Measurements from ENCODE around the gene ADARB1. TPM values are rescaled to one million over a fixed set of nuclear protein-coding genes. Genes with fewer than 3 reads are reported as not detected.

Gene ADARB1
- total and polyA plus RNA-seq, 2 of the 4 experiments (the other 2 are of a cell fraction) = 39.8 to 47.3 TPM

GRCh38 chr21:45182958-45183357 is 108.6 kb downstream of the ADARB1 start:
- Histone ChIP-seq H3K4me1 (ENCODE audit: control insufficient read depth, insufficient read depth, low read length) (no peaks in the 10 kb centered on the region; the same call in 1 of the 2 replicates), H3K4me2 (ENCODE audit: low read depth, low read length) (no peak overlapping the region)

More at GRCh38 chr21:45182958-45183357, 108.6 kb downstream of the ADARB1 start:
- no peak overlapping the region for H3K18ac ChIP-seq (ENCODE audit: low read depth, low read length)
- no peak for DNase-seq
- H3K4me3 ChIP-seq (ENCODE audit: insufficient read depth, low read depth, low read length) = no peak overlapping the region
- H3K79me1 ChIP-seq (ENCODE audit: low read depth in 1 of 2, low read length in 2 of 2) = peaks cover 26 to 49% of the 10 kb centered on the region in 2 experiments
- no peak overlapping the region for H2BK5ac ChIP-seq (ENCODE audit: low read depth, low read length, poor library complexity, severe bottlenecking)
- H3K4ac ChIP-seq (ENCODE audit: low read depth, low read length) = no peak overlapping the region
- no peak overlapping the region for H2AK9ac ChIP-seq (replicated peaks; ENCODE audit: low read depth, low read length, poor library complexity)
- BruUV-seq (replicated peaks) = no TSS peak
- no peak for TF ChIP-seq CEBPB (IDR thresholded peaks at IDR 0.05; ENCODE audit: low read depth, low read length)
- H3K27me3 ChIP-seq (ENCODE audit: control insufficient read depth, insufficient read depth, low read length) = no peaks in the 10 kb centered on the region
- no peak overlapping the region for H2AFZ ChIP-seq (replicated peaks; ENCODE audit: low read length, poor library complexity)
- ChIA-PET POLR2A (ENCODE audit: unreplicated experiment) (no interaction called here), CTCF (no interaction called here)
- peaks cover 19% of the 10 kb centered on the region for H3K9me3 ChIP-seq (ENCODE audit: control insufficient read depth, insufficient read depth, low read length)
- H4K5ac ChIP-seq (ENCODE audit: low read depth, low read length) = no peak overlapping the region
- WGBS, 2 experiments (ENCODE audit: extremely low coverage in 2 of 2, insufficient read length in 1 of 2) = no CpG with 5 or more reads among the region's 1 CpG
- dilution Hi-C loops (cut with HindIII; ENCODE audit: low sequenced_read_pairs, unreplicated experiment) = no loop called here
- in situ Hi-C loops (cut with MboI; ENCODE audit: low sequenced_read_pairs) = no loop called here
- ATAC-seq (ENCODE audit: low read depth) = no peak
- H3K56ac ChIP-seq (ENCODE audit: extremely low read depth, insufficient read depth, low read length) = no peak overlapping the region
- H4K91ac ChIP-seq (ENCODE audit: insufficient read depth, low read depth, low read length) = no peak overlapping the region
- H3K23ac ChIP-seq (ENCODE audit: low read depth, low read length) = no peak overlapping the region
- no peak overlapping the region for H2BK120ac ChIP-seq (ENCODE audit: low read depth, low read length)
- H2AK5ac ChIP-seq (ENCODE audit: low read depth, low read length) = no peak overlapping the region
- peaks cover 8% of the 10 kb centered on the region for H4K20me1 ChIP-seq (ENCODE audit: insufficient read depth, low read length)
- H3K36me3 ChIP-seq (ENCODE audit: control insufficient read depth, insufficient read depth, low read length) = peaks cover 66% of the 10 kb centered on the region
- no peak overlapping the region for H3K14ac ChIP-seq (replicated peaks; ENCODE audit: low read depth, low read length)
- no peak overlapping the region for H2BK15ac ChIP-seq (ENCODE audit: low read depth, low read length)
- peaks cover 11% of the 10 kb centered on the region for H3K9me1 ChIP-seq (ENCODE audit: insufficient read depth, low read length)
- H2BK20ac ChIP-seq (ENCODE audit: low read depth, low read length) = no peak overlapping the region
- H3K9ac ChIP-seq (ENCODE audit: low read depth, low read length) = no peak overlapping the region
- intact Hi-C loops (cut with micrococcal nuclease) = loop anchor here (1.0 kb wide), 1 partner anchor 13 kb away; no protein-coding TSS in a partner anchor
- H3K27ac ChIP-seq (ENCODE audit: insufficient read depth, low read length) = no peak overlapping the region
- H4K8ac ChIP-seq (ENCODE audit: low read depth in 2 of 2, low read length in 2 of 2) = no peak overlapping the region

Measured in IMR-90 (cell line).